SKM-1 (cell line): ENCODE measurements around the gene B3GNT9.

Experiments used
- DNase-seq: peaks from one replicate; lab custom pipeline; 2025; ENCODE audit not compliant: unreplicated experiment; lab: John Stamatoyannopoulos, UW

B3GNT9 gene, protein sequence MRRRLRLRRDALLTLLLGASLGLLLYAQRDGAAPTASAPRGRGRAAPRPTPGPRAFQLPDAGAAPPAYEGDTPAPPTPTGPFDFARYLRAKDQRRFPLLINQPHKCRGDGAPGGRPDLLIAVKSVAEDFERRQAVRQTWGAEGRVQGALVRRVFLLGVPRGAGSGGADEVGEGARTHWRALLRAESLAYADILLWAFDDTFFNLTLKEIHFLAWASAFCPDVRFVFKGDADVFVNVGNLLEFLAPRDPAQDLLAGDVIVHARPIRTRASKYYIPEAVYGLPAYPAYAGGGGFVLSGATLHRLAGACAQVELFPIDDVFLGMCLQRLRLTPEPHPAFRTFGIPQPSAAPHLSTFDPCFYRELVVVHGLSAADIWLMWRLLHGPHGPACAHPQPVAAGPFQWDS

DNA sequence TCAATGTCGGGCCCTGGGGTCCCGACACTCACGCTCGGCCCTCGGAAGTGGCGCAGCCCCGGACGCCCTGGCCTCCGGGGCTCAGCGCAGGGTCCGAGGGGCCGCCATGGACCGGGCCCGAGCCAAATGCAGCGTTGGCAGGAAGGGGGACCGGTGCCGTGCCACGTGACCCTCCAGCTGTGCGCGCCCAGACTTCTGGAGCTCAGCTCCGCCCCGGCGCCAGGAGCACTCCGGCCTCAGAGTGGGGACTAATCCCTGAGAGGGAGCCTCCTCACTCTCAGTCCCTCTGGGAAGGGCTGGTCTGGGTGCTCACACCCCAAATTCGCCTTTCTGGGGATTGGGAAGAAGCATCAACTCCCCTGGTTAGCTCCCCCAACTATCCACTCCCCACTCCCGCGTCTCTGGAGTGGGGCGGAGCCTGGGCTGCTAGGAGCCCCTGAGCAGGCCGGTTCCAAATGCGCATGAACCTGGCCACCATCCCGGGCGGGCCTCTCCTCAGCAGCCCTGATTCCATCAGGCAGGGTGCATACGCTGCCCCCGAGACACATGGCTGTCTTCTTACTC, at the start of gene B3GNT9:
Gene B3GNT9, minus strand, starts transcription at position 166 of the 564 bp plus-strand sequence. CDS start 513 bp downstream, outside the sequence.
- DNase-seq = no peak

DNA sequence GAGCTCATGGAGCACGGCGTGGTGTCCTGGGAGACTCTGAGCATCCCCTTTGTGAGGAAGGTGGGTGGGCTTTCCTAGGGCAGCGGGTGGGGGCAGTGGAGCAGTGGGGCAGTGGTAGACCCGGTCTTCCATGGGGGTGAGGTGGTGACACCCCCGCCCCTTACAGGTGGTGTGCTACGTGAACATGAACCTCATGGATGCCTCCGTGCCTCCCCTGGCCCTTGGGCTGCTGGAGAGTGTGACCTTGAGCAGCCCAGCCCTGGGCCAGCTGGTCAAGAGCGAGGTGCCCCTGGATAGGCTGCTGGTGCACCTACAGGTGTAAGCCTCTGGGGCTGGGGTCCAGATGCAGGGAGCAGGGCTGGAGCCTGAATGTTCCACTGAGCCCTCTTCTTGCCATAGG, 49.7 kb upstream of the B3GNT9 start:
- no peak for DNase-seq

DNA sequence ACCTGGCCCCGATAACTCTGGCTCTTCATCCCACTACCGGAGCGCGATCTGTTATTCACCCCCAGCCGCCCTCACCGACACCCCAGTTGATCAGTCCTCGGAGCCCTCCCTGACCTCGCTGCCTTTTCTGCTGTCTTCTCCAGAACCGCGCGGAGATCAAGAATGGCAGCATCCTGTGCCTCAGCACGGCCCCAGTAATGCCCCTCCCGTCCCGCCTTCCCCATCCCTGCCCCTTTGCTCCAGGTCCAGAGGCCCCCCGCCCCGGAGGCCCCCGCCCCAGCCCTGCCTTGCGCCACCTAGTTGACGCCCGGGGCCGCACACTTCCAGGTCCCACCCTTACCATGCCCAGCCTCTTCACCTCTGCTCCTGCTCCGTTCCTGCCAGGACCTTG, 49.0 kb upstream of the B3GNT9 start:
- no peak for DNase-seq

DNA sequence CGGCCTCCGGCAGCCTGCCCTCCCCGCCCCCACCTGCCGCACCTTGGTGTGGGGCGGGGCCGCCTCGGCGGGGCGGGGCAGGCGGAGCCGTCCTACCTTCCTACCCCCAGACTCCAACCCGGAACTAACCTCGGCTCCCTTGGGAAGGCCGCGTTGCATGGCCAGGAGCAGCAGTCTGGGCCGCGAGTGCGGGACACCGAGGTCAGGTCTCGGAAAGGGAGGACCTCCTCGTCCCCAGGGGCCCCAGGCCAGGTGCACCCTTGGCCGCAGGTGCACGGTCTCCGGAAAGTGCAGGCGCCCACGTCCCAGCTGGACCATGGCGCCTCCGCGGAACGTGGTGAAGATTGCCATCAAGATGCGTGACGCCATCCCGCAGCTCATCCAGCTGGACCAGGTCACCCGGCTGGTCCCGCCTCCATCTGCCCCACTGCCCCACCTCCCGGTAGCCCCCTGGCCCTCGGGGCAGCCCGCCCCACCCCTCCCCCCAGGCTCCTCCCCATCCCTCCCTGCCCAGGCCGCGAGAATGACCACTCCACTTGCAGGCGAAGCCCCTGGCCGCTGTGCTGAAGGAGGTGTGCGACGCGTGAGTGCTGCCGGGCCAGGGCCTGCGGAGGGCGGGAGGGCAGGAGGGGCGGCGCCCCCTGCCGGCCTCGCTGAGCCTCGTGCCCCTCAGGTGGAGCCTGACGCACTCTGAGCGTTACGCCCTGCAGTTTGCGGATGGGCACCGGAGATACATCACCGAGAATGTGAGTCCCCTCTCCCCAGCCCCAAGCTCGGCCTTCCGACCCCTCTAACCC, 48.4 kb upstream of the B3GNT9 start, which contains the start of gene ELMO3:
Gene ELMO3, plus strand, starts transcription at position 121 of the 797 bp plus-strand sequence. Its CDS starts 196 bp downstream, at position 317.
- DNase-seq = no peak

DNA sequence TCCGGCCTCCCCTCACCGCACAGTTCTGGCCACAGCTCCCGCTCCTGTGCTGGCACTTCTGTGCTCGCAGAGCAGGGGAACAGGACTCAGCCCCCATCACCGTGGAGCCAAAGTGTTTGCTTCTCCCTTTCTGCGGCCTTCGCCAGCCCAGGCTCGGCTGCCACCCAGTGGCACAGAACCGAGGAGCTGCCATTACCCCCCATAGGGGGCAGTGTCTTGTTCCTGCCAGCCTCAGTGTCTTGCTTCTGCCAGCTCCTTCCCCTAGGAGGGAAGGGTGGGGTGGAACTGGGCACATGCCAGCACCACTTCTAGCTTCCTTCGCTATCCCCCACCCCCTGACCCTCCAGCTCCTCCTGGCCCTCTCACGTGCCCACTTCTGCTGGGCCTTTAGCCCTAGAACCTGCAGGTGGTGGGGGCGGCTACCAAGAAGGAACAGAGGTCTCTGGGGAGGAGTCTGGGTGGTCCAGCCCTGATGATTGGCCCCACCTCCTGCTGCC, 47.5 kb upstream of the B3GNT9 start:
- DNase-seq = peak; percentile 13

DNA sequence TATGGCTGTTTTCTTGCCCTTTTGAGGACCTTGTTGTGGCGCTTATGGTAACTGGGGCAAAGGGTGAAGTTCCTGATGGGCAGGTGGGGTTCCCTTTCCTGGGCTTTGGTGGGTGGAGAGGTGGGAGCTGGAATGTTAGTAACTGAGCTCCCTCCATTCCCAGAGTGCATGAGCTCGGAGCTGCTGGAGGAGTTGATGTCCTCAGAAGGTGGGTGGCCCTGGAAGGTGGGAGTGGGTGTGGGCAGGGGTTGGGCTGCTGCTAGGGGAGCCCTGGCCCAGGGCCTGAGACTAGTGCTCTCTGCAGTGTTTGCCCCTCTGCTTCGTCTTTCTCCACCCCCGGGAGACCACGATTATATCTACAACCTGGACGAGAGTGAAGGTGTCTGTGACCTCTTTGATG, 46.9 kb upstream of the B3GNT9 start:
- no peak for DNase-seq

DNA sequence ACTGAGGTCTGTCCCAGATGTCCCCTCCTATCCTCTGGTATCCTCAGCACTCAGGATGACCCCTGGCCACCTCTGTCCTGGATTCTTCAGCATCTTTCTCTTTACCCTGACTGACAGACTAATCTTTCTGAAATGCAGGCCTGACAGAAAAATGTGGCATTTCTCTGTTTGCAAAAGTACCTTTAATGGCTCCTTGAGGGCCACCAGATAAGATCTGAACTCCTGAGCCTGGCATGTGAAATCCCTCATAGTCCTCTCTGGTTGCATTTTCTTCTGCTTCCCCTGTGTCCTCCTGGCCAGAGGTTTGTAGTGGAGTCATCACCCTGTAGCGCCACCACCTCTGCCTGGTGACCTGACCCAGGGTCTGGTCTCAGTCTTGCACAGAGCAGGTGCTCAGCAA, 46.1 kb upstream of the B3GNT9 start:
- no peak for DNase-seq

DNA sequence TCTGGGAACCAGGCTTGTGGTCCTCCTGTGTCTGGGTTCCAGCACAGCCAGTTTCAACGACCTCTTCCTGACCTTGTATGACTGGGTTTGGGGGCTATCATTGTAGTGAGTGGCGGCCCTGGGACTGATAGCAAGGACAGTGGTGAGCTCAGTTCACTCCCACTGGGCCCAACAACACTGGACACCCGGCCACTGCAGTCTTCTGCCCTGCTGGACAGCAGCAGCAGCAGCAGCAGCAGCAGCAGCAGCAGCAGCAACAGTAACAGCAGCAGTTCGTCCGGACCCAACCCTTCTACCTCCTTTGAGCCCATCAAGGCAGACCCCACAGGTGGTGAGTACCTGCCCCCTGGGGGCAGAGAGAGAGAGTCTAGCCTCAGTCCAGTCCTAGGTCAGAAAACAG, 44.9 kb upstream of the B3GNT9 start:
- DNase-seq = no peak

DNA sequence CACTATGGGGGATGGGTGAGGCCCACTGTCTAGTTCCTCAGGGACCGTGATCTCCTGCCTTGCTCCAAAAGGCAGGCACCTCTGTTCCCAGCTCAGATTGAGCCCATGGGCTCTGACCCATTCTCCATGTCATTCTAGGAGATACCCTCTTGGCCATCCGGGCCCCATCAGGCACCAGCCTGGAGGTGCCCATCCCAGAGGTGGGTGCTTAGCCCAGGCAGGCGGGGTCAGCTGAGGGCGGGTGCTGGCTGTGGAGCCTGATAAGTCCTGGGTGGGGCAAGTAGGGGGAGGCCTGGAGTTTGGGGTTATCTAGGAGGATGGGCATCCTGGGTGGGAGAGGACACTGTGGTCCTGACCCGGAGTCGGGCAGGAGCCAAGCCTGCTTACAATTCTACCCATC, 43.5 kb upstream of the B3GNT9 start:
- no peak for DNase-seq

DNA sequence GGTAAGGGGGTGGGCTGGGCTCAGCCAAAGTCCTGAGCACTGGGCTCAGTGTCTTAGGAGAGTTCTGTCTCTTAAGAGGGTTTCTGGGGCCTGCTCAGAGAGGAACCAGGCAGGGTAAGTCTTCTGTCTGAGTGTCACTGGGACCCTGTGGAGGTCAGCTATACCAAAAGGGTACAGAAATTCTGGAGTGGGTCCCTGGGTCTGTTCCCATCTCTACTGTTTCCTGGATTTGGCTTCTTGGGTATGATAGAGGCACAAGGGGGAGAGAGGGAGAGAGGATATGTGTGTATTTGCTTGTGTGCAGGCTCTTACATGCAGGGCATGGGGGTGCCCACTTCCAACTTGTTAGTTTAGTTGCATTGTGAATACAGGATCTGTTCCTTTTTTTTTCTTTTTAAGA, 42.7 kb upstream of the B3GNT9 start:
- no peak for DNase-seq

DNA sequence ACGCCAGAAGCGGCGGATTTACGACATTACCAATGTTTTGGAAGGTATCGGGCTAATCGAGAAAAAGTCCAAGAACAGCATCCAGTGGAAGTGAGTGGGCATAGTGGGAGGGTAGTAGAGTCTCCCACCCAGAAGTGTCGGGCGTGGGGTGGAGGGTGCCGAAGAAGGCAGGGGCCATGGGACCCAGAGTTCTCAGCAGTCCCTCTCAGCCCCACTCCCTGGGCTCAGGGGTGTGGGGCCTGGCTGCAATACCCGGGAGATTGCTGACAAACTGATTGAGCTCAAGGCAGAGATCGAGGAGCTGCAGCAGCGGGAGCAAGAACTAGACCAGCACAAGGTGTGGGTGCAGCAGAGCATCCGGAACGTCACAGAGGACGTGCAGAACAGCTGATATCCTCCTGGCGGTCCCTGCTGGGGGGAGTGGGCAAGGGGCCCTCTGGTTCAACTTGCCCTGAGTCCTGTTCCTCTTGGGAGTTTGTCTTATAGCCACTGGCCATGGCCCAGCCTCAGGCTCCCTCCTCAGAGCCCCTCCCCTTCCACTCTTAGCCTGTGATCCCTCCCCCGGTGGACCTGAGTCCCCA, 42.1 kb upstream of the B3GNT9 start:
- DNase-seq = no peak

DNA sequence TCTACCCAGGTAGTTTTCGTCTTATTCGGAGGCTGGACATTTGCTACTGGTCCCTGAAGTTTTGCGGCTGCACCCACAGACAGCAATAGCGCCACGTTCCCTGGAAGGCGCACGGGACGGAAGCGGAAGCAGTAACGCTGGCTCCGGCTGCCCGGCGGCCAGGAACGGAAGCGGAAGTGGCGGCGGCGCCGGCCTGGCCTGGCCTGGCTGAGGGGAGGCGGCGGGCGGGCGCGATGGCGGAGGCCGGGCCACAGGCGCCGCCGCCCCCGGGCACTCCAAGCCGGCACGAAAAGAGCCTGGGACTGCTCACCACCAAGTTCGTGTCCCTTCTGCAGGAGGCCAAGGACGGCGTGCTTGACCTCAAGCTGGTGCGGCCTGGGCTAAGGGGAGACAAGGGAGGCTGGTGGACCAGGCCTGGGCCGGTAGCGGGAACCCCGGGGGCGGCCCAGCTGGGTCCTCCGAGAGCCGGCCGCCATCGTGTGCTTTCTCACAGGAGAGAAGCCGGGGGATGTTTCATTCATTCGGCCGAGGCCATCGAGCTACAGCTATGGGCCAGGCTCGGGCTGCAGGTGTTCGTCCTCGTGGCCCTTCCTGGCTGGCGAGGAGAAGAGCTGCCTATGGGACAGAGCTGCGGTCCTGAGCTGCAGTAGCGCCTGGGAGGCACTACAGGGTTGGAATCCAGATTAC, 41.3 kb upstream of the B3GNT9 start, which contains the start of gene E2F4:
Gene E2F4, plus strand, starts transcription at position 161 of the 687 bp plus-strand sequence. Its CDS starts 73 bp downstream, at position 234.
- peak; percentile 89 for DNase-seq

DNA sequence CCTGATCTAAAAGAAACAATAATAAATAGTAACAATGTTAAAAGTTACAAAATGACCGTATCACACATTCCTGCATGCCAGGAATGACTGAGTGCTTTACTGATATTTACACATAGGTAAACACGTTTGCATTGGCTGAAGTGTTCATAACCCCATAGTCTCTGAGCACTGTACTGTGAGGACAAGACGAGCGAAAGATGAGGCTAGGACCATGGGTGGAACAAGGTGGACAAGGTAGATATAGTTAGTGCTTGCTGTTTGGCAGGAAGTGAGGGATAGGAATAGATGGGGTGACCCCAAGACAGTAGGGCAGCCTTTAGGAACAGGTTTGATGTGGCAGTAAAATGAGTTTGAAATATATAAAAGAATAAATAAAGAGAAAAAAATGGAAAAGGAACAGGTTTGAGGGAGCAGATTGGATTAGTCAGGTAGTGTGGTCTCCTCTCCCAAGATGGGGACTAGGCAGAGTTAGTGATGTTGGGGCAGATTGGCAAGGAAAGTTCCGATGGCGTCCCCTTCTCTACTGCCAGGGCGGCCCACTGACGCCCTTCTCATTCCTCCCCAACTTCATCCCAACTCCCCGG, 40.7 kb upstream of the B3GNT9 start:
- no peak for DNase-seq

DNA sequence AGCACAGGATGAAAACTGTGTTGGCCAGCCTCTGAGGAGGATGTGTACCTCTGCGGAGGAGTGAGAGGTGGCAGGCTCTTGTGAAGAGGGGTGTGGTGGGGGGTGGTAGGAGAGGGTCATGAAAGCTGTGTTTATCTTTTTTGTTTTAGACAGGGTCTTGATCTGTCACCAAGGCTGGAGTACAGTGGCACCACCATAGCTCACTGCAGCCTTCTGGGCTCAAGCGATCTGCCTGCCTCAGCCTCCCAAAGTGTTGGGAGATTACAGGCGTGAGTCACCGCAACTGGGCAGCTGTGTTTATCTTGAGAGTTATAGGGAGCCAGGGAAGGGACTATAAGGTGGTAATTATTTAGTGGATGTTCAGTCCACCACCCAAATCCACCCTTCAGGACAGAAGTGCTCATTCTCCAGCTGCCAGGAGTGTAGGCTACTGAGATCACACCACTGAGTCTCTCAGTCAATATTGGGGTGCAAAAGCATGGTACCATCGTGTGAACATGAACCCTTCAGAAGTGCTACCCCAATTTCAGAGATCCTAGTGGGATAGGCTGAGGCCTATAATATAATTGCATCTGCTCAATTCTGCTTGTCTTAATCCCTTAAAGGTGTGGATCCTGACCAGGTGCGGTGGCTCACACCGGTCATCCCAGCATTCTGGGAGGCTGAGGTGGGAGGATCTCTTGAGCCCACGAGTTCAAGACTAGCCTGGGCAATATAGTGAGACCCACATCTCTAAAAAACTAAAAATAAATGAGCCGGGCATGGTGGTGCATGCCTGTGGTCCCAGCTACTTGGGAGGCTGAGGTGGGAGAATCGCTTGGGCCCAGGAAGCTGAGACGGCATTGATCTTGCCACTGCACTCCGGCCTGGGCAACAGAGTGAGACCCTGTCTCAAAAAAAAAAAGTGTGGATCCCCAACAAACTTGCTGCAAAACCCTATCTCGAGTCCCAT, 39.9 kb upstream of the B3GNT9 start:
- no peak for DNase-seq

DNA sequence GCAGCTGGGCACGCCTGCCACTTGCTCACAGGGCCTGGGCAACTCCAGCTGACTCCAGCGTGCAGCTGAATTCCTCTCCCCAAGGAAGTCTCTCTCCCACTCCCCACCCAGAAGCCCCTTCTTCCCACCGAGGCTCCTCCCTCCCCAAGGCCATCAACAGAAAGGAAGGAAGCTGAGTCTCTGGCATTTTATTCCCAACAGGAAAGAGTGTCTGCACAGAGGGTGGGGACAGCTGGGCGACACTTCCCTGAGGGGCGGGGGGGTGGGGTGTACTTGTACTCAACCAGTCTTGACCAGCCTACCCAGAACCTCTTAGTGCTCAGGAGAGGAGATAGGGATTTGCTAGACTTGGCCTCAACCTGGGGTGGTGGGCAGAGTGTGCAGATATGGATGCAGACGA, 39.2 kb upstream of the B3GNT9 start, which contains the start of gene EXOC3L1:
Gene EXOC3L1, minus strand, starts transcription at position 96 of the 400 bp plus-strand sequence. CDS start 460 bp downstream, outside the sequence.
- DNase-seq = no peak

DNA sequence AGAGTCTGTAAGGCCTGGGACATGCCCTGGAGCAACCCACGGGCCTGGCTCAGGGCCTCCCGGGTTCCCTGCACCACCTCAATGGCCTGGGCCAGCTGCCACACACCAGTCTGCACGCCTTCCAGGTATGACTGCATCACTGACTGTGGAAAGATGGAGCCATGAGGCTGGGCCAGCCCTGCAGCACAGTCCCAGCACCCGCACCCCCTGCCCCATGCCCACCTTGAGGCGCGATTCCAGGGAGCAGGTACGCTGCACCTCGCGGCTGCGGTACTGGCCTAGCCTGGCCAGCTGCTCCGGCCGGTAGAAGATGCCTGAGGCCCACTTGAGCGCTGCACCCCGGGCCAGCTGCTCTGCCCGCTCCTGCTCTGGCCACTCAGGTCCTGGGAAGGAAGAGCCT, 38.0 kb upstream of the B3GNT9 start:
- no peak for DNase-seq

DNA sequence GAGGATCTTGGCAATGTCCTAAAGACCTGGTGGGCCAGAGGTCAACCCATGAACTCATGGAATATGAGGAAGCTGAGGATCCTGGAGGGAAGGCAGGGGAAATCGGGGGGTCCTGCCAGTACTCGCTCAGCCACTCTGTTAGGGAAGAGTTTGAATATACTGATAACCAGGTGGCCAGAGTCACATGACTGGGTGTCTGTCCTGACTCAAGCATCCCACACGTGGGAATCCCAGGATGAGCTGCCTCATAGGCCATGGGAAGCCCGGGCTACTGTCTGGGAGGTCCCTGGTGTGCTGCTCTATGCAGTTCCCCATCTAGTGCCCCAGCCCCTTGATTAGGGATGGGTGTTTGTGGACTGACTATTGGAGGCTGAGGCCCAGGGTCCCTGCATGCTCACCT, 37.5 kb upstream of the B3GNT9 start:
- no peak for DNase-seq

DNA sequence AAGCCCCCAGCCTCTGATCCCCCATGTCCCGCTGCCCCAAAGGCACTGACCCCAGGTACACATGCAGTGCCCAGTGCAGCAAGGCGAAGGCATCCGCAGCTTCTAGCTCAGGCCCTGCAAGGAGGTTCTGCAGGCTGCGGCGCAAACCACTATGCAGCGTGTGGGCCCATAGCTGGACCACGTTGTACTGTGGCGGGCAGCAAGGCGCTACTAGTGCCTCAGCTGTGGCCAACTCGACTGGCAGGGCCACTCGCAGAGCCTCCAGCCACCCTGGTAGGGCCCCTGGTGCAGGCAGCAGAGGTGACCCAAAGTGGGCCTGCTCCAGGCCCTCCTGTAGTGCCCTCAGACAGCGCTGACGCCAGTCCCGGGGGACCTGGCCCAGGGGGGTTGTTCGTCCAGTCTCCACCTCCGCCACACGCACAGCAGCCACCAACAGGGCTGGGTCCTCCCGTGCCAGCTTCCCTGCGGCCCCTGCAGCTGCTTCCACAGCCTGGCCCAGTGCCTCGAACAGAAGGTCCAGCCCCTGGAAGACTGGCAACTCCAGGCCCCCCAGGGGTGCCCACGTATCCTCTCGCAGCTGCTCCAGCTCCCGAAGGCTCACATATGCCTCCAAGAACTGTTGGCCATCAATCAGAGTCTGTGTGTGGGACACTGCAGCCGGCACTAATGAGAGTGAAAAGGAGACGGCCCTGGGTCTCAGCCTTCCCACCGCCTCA, 36.5 kb upstream of the B3GNT9 start:
- DNase-seq = no peak
